GM18951 (cell line): Measurements from ENCODE around the gene TRAF3.
A peak's percentile ranks its signal among the peaks of the same experiment; 100 is the strongest.

ENCODE experiments used
- POLR2A ChIP-seq: IDR thresholded peaks from 4 replicates; pipeline ENCODE4 v1.6.1; 2011; ENCODE audit warnings: mild to moderate bottlenecking; ENCODE audit not compliant: insufficient read length, insufficient read depth; ENCODE audit errors: extremely low read depth
- in situ Hi-C: fragments of 300-500 bp; cut with MboI; formaldehyde crosslinking; loops from one replicate; pipeline ENCODE4 v1.12.0; 2022; ENCODE audit warnings: low sequenced_read_pairs, mixed read lengths, inconsistent platforms; ENCODE audit not compliant: unreplicated experiment

Gene TRAF3

DNA sequence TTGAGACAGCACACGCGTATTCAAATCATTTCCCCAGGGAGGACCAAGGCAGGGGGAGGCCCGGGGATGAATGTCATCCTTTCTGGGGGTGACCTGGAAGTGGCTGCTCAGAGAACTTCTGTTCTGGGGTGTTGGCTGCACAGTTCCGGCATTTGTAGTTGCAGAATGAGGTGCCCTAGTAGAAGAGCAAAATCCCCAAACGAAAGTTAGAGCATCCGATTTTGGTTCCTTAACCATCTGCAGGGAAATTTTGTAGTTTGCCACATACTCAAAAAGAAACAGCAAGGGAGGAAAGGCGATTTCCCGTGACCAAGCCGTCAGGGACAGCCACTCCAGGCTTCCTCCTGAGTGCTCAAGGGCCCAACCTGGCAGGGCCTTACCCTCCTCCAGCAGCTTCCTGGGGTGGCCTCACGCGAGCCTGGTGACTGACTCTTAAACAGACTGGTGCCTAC, 13.0 kb upstream of the TRAF3 start:
- peak; percentile 38 for TF ChIP-seq POLR2A
- in situ Hi-C loops, result loop anchor here (10.0 kb wide), 1 partner anchor 159 kb away; no protein-coding TSS in a partner anchor

DNA sequence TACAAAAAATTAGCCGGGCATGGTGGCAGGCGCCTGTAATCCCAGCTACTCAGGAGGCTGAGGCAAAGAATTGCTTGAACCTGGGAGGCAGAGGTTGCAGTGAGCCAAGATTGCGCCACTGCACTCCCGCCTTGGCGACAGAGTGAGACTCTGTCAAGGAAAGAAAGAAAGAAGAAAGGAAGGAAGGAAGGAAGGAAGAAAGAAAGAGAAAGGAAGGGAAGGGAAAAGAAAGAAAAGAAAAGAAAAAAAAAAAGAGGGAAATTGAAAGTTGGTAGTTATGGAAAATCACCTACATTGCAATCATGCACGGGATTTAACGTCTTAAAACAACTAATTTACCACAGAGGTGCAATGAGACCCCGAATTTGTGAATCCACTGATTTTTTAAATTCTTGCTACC, 11.5 kb upstream of the TRAF3 start:
- in situ Hi-C loops, result loop anchor here (10.0 kb wide), 1 partner anchor 161 kb away; no protein-coding TSS in a partner anchor

DNA sequence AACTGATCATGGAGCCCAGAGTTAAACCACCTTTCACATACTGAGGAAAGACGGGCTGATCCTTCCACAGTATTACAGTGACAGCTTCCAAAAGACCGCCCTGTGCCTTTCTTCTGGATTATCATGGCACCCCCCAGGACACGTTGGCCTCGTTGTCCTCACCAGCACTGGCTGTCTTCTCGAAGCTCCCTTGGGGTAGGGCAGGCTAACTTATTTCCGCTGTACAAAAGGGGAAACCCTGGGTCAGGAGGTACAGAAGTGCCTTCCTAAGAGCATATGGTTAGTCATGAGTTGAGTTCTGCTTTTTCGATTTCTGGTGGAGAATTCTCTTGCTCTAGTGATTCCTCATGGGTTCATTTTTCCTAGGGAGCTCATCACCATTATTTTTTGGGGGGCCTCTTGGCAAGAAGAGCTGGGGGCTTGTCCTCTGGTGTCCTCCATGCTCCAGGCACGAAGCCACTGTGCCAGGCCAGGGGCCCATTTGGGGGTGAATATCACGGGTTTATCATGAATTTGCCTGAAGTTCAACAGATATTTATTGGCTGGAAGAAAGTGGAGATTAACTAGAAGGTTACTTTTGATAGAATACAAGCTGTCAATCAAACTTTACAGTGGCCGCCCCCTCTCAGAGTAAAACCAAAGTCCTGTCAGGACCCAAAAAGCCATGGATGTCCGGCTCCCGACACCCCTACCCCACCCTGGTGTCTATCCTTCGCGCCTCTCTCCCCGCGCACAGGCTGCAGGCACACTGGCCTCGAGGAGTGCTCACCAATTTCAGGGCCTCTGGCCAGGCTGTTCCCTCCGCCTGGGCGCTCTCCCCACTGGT, 8.8 kb upstream of the TRAF3 start:
- peak; percentile 35 for TF ChIP-seq POLR2A
- in situ Hi-C loops, result loop anchor here (10.0 kb wide), 1 partner anchor 164 kb away; no protein-coding TSS in a partner anchor

DNA sequence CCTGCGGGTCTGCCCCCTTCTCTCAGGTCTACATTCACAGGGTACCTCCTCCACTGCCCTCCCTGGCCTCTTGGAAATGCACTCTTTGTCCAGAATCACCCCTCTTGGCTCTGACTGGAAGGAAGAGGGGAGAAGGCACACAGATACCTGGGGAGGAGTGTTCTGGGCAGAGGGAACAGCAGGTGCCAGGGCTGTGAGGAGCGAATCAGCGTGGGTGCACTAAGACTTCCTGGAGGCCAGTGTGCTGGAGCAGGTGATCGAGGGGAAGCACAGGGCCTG, 8.3 kb upstream of the TRAF3 start:
- no peak for TF ChIP-seq POLR2A
- in situ Hi-C loops, result loop anchor here (10.0 kb wide), 1 partner anchor 164 kb away; no protein-coding TSS in a partner anchor

DNA sequence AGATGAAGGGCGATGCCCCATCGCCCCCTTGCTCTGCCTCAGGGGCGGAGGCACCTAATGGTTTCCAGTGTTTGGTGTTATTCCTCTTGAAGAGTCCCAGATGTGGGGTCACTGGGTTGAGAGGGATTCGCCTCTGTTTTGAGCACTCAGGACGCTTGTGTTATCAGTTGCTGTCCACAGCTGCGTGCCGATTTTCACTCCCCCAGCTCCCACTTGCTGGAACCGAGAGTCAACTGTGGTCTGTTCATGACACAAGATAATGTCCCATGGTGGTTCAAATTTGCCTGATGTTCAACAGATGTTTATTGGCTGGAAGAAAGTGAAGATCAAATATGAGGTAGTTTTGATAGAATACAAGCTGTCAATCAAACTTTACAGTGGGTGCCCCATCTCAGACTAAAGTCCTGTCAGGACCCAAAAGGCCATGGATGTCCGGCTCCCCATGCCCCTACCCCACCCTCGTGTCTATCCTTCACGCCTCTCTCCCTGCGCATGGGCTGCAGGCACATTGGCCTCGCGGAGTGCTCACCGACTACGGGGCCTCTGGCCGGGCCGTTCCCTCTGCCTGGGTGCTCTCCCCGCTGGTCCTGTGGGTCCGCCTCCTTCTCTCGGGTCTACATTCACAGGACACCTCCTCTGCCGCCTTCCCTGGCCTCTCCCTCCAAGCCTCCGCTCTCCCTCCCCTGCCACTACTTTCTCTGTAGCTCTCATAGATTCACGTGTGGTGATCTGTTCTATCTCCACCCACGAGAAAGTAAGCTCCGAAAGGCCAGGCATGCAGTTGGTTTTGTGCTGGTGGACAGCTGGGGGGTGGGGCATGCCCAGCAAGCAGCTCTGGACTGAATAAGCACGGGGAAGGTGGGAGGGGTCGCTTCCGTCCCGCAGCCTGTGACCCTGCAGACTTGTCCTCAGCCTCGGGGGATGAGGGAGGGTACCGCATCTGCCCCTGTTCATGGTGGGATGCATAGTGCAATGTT, 6.8 kb upstream of the TRAF3 start:
- in situ Hi-C loops, result no loop called here
- no peak for TF ChIP-seq POLR2A

DNA sequence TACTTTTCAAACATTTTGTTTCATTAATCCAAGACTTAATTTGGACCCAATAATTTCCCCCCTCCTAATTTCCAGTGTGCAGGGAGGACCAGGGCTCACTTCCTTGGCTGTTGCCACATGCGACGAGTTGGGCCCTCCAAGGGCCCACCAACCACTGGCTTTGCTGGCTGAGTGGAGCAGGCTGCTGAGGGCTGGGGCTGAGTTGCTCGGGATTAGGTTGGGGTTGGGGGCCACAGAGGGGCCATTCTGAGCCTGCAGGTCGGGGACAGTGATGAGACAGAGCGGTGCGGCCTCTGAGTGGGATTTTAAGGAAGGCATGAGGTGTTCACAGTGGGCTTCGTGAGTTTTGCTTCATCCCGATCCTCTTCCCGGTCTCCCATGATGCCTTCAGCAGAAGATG, 6.1 kb upstream of the TRAF3 start:
- no peak for TF ChIP-seq POLR2A
- in situ Hi-C loops, result no loop called here

DNA sequence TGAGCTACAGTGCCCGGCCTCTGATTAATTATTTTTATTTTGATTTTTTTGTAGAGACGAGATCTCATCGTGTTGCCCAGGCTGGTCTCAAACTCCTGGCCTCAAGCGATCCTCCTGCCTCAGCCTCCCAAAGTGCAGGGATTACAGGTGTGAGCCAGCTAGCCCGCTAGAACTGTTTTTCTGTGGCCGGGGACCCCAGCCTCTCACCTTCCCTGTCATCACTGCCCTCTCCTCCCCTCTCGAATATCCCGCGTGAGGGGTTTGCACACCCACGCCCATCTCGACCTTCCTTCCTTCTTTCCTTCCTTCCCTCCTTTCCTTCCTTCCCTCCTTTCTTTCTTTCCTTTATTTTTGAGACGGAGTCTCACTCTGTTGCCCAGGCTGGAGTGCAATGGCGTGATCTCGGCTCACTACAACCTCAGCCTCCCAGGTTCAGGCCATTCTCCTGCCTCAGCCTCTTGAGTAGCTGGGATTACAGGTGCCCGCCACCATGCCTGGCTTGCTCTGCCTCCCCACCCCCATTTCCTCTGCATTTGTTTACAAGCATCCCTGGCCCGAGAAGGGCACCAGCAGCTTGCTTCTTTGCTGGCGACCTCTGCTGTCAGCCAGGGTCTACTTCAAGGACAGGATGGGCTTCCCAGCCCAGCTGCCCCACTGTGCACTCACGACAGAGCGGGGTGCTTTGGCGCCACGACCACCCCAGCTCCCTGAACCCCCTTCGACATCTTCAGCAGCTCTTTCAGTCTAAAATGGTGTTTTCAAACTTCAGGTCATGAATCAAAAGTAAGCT, 4.3 kb upstream of the TRAF3 start:
- in situ Hi-C loops, result no loop called here

DNA sequence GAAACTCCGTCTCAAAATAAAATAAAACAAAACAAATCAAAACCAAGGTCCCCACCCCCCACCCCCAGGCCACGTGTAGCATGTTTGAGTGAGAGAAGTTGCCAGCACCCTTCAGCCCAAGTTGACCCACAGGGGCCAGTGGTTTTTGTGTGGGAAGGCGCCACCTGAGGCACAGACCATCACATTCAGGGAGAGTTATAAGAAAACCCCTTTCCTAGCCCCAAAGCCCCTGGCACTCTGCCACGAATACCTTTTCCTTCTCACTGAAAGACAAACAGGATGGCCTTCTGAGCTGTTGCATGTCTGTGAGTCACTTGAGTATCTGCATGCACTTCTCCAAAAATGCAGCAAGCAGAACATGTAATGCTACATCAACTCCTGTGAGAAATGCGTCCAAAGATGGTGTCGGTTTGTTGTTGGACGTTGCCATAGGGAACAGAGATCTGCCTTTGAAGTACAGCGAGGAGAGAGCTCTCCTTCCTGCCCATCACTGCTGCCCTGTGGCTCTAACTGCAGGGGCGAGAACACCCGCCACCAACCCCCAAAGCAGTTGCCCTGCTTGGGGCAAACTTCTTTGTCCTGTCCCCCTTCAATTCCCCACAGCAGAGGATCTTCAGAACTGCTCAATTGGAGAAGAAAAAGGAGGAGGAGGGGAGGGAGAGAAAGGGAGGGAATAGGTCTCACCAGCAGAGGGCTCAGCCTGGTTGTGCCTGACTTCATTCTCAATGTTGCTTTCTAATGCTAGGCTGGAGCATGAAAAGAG, 2.7 kb upstream of the TRAF3 start:
- in situ Hi-C loops, result no loop called here
- no peak for TF ChIP-seq POLR2A

More for the DNA sequence above, 4.3 kb upstream of the TRAF3 start:
- TF ChIP-seq POLR2A, result no peak

DNA sequence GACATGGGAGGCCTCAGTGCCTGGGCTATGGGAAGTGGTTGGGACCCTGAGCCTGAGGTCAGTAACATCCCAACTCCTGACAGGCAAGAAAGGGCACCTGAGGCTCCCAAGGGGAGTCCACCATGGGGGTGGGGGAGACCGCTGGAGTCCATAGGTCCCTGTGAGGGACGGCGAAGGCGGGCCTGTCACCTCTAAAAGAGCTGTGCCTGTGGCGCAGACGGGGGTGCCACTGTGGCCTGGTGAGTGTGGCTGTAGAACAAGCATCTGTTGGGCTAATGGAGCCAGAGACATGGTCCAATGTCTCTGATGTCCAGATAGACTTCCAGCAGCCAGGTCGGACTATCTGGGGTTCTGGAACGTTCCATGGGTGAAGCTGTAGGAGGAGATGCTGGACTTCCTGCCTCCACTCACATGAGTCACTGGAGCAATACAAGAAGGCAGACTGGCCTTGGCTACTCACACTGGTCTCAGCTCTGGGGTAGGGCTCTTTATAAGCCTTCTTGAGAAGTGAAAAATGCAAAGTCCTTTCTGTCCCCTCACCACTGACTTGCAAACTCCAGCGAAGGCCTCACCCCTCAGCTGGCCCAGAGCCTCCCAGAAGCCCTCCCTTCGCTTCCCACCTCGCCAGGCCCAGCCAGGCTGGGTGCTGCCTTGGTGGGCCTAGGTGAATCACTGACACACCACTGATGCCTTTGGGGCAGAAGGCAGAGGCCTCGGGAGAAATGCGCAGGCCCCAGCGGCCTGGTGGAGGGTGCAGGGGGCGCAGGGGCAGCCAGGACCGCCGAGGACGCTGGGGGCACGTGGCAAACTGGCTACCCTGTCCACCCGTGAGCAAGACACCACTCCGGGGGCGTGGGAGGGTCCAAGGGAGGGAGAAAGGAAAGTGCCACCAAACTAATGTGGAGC, 1.1 kb upstream of the TRAF3 start:
- TF ChIP-seq POLR2A, result peak; percentile 51

DNA sequence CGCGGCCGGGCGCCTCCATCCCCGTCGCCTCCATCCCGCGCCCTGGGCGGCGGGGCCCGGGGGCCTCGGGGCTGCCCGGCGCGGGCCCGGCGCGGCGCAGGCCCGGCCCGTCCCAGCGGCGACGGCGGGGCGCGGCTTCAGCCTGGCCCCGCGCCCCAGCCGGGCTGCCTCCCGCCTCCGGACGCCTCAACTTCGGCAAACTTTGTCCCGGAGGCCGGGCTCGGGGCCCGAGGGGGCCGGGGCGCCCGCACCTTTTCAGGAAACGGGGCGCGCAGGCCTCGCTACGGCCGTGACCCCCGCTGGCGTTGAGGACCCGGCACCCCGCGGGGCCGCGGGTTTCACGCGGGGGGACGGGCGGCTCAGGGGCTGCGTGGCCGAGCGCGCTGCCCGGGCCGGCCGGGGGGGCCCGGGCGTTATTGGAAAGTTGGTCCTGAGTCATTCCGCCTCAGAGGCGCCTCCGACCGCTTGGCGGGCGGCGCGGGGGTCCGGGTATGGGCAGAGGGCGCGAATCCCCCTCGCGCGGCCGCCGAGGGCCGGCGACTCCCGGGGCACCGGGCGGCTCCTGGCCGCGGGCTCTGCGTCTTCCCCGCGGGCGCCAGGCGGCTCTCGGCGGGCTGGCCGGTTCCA, 575 bp downstream of the TRAF3 start:
- peak; percentile 7 for TF ChIP-seq POLR2A
- in situ Hi-C loops, result no loop called here

More for the DNA sequence above, 1.1 kb upstream of the TRAF3 start:
- in situ Hi-C loops, result no loop called here

DNA sequence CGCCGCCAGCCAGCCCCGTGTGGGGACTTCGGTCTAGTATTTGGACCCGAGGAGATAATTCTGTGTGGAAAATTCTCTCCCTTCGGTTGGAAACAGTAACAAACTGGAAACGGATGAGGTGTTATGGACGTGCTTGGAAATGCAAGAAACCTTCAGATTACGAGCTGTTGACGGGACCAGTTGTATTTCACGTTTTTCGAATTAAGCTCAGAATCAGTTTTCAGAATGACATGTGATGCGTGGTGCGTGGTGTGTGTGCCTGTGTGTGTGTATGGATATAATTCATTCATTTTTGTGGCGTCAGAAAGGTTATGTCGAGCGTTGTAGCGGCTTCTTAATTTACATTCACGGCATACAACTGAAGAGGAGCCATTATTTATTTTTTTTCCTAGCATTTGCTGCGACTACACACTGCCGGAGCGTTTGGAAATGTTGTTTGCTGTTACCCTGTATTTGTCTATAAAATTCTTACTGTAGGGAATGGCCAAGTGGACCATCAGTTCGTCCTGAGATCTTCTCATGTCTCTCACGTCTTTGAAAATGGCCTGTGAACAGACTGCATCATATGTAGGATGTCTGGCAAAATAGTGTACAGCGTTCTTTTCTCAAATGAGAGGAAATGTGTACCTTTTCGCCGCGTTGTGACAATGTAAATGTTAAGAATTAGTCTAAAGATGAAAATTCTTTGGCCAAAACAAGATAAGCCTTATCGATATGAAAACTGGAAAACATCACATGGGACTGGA, 1.3 kb downstream of the TRAF3 start:
- TF ChIP-seq POLR2A, result no peak
- in situ Hi-C loops, result no loop called here
